ENCODE data around the gene ELF5.
A peak's percentile ranks its signal among the peaks of the same experiment; 100 is the strongest.

The ELF5 gene

DNA sequence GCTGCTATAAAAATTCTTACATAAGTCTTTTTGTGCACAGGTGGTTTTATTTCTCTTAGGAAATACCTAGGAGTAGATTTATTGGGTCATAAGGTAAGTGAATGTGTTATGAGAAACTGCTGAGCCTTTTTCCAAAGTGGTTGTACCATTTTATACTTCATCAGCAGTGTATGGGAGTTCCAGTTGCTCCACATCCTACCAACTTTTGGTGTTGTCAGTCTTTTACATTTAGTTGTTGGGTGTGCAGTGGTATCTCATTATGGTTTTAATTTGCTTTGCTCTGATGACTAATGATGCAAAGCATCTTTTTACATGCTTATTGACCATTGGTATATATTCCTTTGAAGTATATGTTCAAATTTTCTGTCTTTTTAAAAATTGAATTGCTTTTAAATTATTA lies 71.8 kb downstream of the ELF5 start:
- TF ChIP-seq, protein P1, sequence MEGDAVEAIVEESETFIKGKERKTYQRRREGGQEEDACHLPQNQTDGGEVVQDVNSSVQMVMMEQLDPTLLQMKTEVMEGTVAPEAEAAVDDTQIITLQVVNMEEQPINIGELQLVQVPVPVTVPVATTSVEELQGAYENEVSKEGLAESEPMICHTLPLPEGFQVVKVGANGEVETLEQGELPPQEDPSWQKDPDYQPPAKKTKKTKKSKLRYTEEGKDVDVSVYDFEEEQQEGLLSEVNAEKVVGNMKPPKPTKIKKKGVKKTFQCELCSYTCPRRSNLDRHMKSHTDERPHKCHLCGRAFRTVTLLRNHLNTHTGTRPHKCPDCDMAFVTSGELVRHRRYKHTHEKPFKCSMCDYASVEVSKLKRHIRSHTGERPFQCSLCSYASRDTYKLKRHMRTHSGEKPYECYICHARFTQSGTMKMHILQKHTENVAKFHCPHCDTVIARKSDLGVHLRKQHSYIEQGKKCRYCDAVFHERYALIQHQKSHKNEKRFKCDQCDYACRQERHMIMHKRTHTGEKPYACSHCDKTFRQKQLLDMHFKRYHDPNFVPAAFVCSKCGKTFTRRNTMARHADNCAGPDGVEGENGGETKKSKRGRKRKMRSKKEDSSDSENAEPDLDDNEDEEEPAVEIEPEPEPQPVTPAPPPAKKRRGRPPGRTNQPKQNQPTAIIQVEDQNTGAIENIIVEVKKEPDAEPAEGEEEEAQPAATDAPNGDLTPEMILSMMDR (IDR thresholded peaks at IDR 0.05; ENCODE audit: insufficient read depth, low read depth, low read length, missing control alignments), result no peak
- DNase-seq (ENCODE audit: low read depth), result no peak
- no peak overlapping the region for H3K4me3 ChIP-seq (ENCODE audit: low read length)

DNA sequence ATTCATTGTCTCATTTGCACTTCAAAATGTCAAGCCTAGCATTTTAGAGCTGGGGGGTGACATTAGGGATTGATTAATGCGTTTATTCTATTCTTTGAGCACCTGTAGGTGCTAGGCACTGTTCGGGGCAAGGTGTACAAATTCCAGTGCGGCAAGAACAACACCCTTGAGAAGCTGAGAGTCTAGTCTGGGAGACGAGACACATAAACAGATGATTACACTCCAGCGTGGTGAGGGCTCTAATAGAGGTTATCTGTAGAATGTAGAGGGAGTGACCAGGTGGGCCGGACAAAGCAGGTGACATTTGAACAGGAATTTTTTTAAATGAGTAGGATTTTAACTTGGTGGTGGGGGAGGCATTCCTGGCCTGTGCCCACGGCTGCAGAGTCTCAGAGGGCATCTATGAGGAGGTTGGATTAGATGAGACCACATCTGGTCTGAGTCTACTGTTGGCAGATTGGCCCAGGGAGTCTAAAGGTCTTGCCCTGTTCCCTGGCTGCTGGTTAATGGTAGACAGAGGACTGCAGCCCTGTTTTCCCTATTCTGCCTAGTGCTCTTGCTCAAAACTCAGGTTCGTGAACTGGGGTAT lies 73.9 kb downstream of the ELF5 start:
- DNase-seq (ENCODE audit: low read depth), result no peak
- peak overlapping the region; percentile 86 for H3K4me3 ChIP-seq (ENCODE audit: low read length)
- TF ChIP-seq, protein P1 (IDR thresholded peaks at IDR 0.05; ENCODE audit: insufficient read depth, low read depth, low read length, missing control alignments), result no peak

DNA sequence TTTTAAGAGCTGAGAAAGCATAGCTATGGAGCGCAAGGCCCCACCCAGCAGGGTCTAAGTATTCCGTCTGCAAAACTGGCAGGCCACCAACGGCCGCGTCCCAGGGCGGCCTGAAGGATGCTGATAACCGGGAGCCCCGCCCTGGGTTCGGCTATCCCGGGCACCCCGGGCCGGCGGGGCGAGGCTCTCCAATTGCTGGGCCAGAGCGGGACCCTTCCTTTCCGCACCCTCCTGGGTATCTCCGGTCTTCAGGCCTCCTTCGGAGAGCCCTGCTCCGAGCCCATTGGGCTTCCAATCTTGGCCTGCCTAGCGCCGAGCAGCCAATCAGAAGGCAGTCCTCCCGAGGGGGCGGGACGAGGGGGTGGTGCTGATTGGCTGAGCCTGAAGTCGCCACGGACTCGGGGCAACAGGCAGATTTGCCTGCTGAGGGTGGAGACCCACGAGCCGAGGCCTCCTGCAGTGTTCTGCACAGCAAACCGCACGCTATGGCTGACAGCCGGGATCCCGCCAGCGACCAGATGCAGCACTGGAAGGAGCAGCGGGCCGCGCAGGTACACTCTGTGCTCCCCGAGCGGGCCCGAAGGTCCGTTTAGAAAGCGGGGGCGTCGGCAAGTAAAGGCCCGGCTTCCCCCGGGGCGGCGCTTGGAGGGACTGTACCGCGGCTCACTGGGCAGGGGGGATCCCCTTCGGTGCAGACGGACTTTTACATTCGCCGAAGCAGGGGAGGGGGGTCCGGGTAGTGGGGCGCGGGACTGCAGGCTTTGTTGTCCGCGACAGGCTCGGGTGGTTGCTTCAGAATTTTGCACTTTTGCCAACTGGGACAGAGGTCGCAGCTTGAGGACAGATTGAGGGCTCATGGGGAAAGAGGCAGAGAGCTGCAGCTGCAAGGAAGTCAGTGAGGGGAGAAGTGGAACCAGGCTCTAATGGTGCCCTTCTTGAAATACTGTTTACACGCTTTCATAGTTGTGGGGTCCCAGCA lies 74.8 kb downstream of the ELF5 start, which contains the start of gene CAT:
TSS of gene CAT (plus strand) at position 406 of the 979 bp plus-strand sequence. CDS start at position 486, 80 bp downstream.
- TF ChIP-seq, protein P1 (IDR thresholded peaks at IDR 0.05; ENCODE audit: insufficient read depth, low read depth, low read length, missing control alignments), result no peak
- DNase-seq (ENCODE audit: low read depth), result peak; percentile 98
- H3K4me3 ChIP-seq (ENCODE audit: low read length), result peak within 1 kb of the TSS; percentile 86

DNA sequence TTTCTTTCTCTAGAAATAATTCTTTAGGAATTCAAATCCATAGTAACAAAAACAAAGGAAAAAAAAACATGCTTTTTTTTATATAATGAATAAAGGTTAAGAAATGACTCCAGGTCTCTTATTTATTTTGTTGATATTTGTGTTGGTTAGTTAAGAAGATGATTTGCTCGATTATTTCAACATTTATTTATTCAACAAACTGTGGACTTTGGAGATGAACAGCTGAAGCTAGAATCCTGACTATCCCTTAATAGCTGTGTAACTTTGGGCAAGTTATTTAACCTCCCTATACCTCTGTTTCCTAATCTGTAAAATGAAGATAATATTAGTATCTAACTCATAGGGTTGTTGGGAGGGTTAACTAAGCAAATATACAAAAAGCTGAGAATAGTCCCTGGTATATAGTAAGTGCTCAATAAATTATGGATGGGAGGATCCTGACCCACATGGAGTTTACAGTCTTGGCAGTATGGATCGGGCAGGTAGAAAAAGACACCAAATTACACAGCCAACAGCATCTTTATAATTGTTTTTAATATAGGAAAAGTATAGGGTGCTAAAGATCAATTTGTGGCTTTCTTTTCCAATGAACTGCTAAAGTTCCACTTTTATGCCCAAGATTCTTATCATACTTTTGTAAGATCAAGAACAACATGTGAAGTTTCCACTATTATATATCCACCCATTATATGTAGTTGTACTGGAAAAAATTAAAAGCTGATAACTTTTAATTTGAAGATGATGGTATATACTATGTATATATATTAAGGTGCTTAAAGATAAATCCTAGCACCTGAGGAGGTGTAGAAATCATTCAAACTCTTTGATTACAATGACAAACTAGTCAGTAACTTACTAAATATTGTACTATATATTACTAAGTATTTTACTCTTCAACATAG lies 76.1 kb downstream of the ELF5 start:
- TF ChIP-seq, protein P1 (IDR thresholded peaks at IDR 0.05; ENCODE audit: insufficient read depth, low read depth, low read length, missing control alignments), result no peak
- peak overlapping the region; percentile 86 for H3K4me3 ChIP-seq (ENCODE audit: low read length)
- DNase-seq (ENCODE audit: low read depth), result no peak

DNA sequence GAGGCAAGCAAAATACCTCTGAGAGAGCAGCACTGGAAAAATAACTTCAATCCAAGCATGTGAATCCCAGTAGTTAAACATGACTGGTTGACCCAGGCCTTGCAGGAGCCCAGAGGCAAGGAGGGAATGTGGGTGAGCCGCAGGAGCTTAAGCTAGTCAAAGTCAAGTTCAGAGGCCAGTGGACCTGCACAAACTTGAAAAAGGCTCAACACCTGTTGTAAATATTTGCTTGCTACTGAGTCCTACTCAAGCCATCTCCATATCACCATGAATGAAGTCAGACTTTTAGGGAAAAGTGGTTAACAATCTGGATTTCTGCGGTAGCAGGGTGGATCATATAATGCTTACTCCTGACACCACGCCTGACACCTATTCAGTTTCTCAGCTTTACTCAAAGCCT lies 79.7 kb downstream of the ELF5 start:
- TF ChIP-seq, protein P1 (IDR thresholded peaks at IDR 0.05; ENCODE audit: insufficient read depth, low read depth, low read length, missing control alignments), result no peak
- H3K4me3 ChIP-seq (ENCODE audit: low read length), result no peak overlapping the region
- peak; percentile 53 for DNase-seq (ENCODE audit: low read depth)

DNA sequence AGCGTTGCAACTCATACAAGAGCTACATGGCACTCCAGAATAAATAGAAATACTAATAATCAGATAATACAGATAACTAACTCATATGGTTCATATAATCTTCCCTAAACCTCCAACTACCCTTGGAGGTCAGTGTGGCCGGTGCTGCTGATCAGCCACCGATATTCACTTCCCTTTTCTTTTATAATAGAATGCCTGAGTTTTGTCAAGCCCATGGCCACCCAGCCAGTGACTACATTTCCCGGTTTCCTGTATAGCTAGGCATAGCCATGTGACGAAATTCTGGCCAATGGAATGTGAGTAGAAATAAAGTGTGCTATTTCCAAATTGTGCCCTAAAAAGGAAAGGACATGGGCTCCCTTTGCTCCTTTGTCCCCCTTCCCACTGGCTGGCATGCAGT lies 80.8 kb downstream of the ELF5 start:
- DNase-seq (ENCODE audit: low read depth), result no peak
- no peak overlapping the region for H3K4me3 ChIP-seq (ENCODE audit: low read length)
- TF ChIP-seq, protein P1 (IDR thresholded peaks at IDR 0.05; ENCODE audit: insufficient read depth, low read depth, low read length, missing control alignments), result no peak

Measured in epithelial cell of esophagus (primary cell).